ENCODE results near the gene BLMH.

DNA sequence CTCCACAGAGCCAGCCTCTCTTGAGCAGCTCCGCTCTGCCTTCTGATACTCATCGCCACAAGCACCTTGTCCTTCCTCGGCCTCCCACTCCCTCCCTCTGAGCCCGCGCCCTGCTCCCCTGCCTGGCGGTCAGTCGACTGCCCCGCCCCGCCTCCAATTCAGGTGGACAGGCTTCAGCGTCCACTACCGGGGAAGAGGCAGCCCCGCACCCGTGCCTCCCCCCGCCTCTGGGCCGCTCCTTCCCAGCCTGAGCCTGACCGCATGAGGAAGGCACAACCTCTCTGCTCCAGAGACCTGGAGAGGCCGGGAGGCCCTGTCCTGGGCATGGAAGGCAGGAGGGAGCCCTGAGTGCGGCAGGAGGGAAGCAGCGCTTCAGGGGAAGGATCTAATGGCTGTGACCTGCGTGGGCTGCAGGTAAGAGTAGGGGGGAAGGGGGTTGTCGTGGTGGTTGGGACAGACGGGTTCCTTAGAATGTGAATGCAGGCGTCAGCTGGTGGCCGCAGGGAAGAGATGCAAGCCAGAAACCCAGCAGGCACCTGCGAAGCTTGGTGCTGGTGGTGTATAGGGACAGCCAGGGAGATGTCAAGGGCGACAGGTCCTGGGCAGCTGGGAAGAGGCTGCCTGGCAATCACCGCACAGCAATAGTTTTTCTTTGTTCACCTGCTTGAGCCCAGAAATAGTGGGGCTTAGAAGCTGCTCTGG, 53.2 kb downstream of the BLMH start:
- TF ChIP-seq, protein P1, sequence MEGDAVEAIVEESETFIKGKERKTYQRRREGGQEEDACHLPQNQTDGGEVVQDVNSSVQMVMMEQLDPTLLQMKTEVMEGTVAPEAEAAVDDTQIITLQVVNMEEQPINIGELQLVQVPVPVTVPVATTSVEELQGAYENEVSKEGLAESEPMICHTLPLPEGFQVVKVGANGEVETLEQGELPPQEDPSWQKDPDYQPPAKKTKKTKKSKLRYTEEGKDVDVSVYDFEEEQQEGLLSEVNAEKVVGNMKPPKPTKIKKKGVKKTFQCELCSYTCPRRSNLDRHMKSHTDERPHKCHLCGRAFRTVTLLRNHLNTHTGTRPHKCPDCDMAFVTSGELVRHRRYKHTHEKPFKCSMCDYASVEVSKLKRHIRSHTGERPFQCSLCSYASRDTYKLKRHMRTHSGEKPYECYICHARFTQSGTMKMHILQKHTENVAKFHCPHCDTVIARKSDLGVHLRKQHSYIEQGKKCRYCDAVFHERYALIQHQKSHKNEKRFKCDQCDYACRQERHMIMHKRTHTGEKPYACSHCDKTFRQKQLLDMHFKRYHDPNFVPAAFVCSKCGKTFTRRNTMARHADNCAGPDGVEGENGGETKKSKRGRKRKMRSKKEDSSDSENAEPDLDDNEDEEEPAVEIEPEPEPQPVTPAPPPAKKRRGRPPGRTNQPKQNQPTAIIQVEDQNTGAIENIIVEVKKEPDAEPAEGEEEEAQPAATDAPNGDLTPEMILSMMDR (IDR thresholded peaks at IDR 0.05; ENCODE audit: extremely low read depth in 1 of 2, insufficient read depth in 1 of 2, low read depth in 1 of 2, low read length in 2 of 2), result no peak
- no peak for TF ChIP-seq POLR2AphosphoS5 (IDR thresholded peaks at IDR 0.05; ENCODE audit: insufficient read depth, low read depth, low read length)
- no peak for TF ChIP-seq POLR2A (IDR thresholded peaks at IDR 0.05; ENCODE audit: low read depth, low read length)
- TF ChIP-seq EZH2 (IDR thresholded peaks at IDR 0.05; ENCODE audit: borderline replicate concordance, low read depth, low read length, severe bottlenecking), result no peak
- TF ChIP-seq, protein P2, sequence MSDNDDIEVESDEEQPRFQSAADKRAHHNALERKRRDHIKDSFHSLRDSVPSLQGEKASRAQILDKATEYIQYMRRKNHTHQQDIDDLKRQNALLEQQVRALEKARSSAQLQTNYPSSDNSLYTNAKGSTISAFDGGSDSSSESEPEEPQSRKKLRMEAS (IDR thresholded peaks at IDR 0.05; ENCODE audit: insufficient read depth, insufficient read length), result no peak
- TF ChIP-seq MYC (IDR thresholded peaks at IDR 0.05; ENCODE audit: low read depth, low read length), result no peak
- no peak for TF ChIP-seq GATA2 (IDR thresholded peaks at IDR 0.05; ENCODE audit: insufficient read depth, insufficient read length, low read depth, low read length)
- no peak for TF ChIP-seq FOS (IDR thresholded peaks at IDR 0.05; ENCODE audit: borderline replicate concordance, insufficient read depth, low read length)

All from endothelial cell of umbilical vein (primary cell).